ENCODE data around the gene ANO6. TPM values are rescaled to one million over a fixed set of nuclear protein-coding genes. Genes with fewer than 3 reads are reported as not detected.

The ANO6 gene
- total and polyA plus RNA-seq, 2 of the 4 experiments (the other 2 are of a cell fraction), result 21.6 to 41.0 TPM

DNA sequence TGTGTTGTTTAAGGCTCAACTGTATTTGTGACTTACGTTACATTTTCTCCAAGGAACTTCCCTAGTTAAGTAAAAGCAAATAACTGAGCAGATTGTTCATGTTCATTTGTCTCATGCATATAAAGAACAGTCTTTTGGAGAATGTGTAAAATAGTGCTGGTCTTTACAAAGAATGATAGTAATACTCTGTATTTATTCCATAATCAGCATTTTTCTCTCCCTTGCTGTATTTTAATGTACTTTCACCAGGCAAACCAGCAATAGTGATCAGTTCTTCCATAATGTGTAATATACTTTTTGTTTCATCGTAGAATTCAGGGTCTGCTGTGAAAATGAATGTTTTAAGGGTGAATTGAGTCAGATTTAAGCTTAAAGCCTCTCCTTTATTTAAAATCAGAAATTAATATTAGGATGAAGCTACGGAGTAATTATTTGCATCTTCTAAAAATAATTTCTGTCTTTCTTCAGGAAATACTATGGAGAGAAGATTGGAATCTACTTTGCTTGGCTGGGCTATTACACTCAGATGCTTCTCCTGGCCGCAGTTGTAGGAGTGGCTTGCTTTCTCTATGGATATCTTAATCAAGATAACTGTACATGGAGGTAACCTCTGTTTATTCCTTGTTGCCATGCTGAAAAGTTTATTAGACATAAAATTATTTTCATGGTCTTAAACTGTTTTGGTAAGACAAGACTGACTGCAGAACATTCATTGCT, 141.1 kb downstream of the ANO6 start:
- DNase-seq, result no peak

More for the DNA sequence above, 141.1 kb downstream of the ANO6 start:
- BruUV-seq (replicated peaks), result no TSS peak
- Histone ChIP-seq H2BK5ac (ENCODE audit: low read depth, low read length, poor library complexity, severe bottlenecking) (no peak overlapping the region), H3K9me1 (ENCODE audit: insufficient read depth, low read length) (peaks cover 7% of the 10 kb centered on the region), H2AK5ac (ENCODE audit: low read depth, low read length) (no peak overlapping the region), H4K91ac (ENCODE audit: insufficient read depth, low read depth, low read length) (no peak overlapping the region), H3K36me3 (ENCODE audit: control insufficient read depth, insufficient read depth, low read length) (peaks cover 4% of the 10 kb centered on the region), H4K20me1 (ENCODE audit: insufficient read depth, low read length) (no peaks in the 10 kb centered on the region), H3K23ac (ENCODE audit: low read depth, low read length) (no peak overlapping the region), H2AK9ac (replicated peaks; ENCODE audit: low read depth, low read length, poor library complexity) (no peak overlapping the region), H3K4me3 (ENCODE audit: insufficient read depth, low read depth, low read length) (no peak overlapping the region), H3K9me3 (ENCODE audit: control insufficient read depth, insufficient read depth, low read length) (no peaks in the 10 kb centered on the region), H3K56ac (ENCODE audit: extremely low read depth, insufficient read depth, low read length) (no peak overlapping the region), H3K79me1 (ENCODE audit: low read depth in 1 of 2, low read length in 2 of 2) (peaks cover 0 to 11% of the 10 kb centered on the region in 2 experiments; a peak in 2 of 4 replicates), H2AFZ (replicated peaks; ENCODE audit: low read length, poor library complexity) (no peak overlapping the region), H2BK120ac (ENCODE audit: low read depth, low read length) (no peak overlapping the region), H4K5ac (ENCODE audit: low read depth, low read length) (no peak overlapping the region), H3K27me3 (ENCODE audit: control insufficient read depth, insufficient read depth, low read length) (no peaks in the 10 kb centered on the region), H3K4me2 (ENCODE audit: low read depth, low read length) (no peak overlapping the region), H3K4me1 (ENCODE audit: control insufficient read depth, insufficient read depth, low read length) (0 out of 2 replicates have a peak, but pooled peaks cover 2% of the 10 kb centered on the region), H3K27ac (ENCODE audit: insufficient read depth, low read length) (no peak overlapping the region), H4K8ac (ENCODE audit: low read depth in 2 of 2, low read length in 2 of 2) (no peak overlapping the region), H2BK15ac (ENCODE audit: low read depth, low read length) (no peak overlapping the region), H3K4ac (ENCODE audit: low read depth, low read length) (no peak overlapping the region), H3K18ac (ENCODE audit: low read depth, low read length) (no peak overlapping the region), H2BK20ac (ENCODE audit: low read depth, low read length) (no peak overlapping the region), H3K9ac (ENCODE audit: low read depth, low read length) (no peak overlapping the region), H3K14ac (replicated peaks; ENCODE audit: low read depth, low read length) (no peak overlapping the region)
- ChIA-PET POLR2A (ENCODE audit: unreplicated experiment) (no interaction called here), CTCF (no interaction called here)
- no CpG with 5 or more reads among the region's 4 CpGs for WGBS, 2 experiments (ENCODE audit: extremely low coverage in 2 of 2, insufficient read length in 1 of 2)
- in situ Hi-C loops (cut with MboI; ENCODE audit: low sequenced_read_pairs), result no loop called here
- dilution Hi-C loops (cut with HindIII; ENCODE audit: low sequenced_read_pairs, unreplicated experiment), result no loop called here
- intact Hi-C loops (cut with micrococcal nuclease), result no loop called here
- ATAC-seq (ENCODE audit: low read depth), result no peak
- TF ChIP-seq SMC3 (IDR thresholded peaks at IDR 0.05; ENCODE audit: low read depth, low read length), result no peak
- TF ChIP-seq MAFK (IDR thresholded peaks at IDR 0.05; ENCODE audit: low read depth, low read length), result peak; percentile 72
- TF ChIP-seq BHLHE40 (IDR thresholded peaks at IDR 0.05; ENCODE audit: low read depth, low read length), result no peak

All from IMR-90 (cell line).